ENCODE measurements around the gene ICA1. TPM values are rescaled to one million over a fixed set of nuclear protein-coding genes. Genes with fewer than 3 reads are reported as not detected.

ICA1 gene
- total and polyA plus RNA-seq, 2 experiments from 2014 or later: 22.2 to 60.7 TPM

- no peak for DNase-seq (ENCODE audit: low read depth in 1 of 2, low spot score in 1 of 2)
Measured at GRCh38 chr7:8236780-8237407, 25.1 kb downstream of the ICA1 start.

GRCh38 chr7:8232999-8233847 lies 28.7 kb downstream of the ICA1 start:
- Histone ChIP-seq H3K4me3 (no peak overlapping the region), H3K4me1 (ENCODE audit: low read depth) (peaks cover 21% of the 10 kb centered on the region), H3K36me3 (no peaks in the 10 kb centered on the region), H3K9me3 (ENCODE audit: low read depth) (no peaks in the 10 kb centered on the region), H3K27ac (peak overlapping the region; percentile 54), H3K27me3 (no peaks in the 10 kb centered on the region)
- no peak for TF ChIP-seq CTCF (IDR thresholded peaks at IDR 0.05; ENCODE audit: low read depth, low read length)
- DNase-seq (ENCODE audit: low read depth in 1 of 2, low spot score in 1 of 2): peak in 1 of 2 donors; percentile 68

More at GRCh38 chr7:8236780-8237407, 25.1 kb downstream of the ICA1 start:
- Histone ChIP-seq H3K36me3 (no peaks in the 10 kb centered on the region), H3K4me1 (ENCODE audit: low read depth) (peaks cover 17% of the 10 kb centered on the region), H3K4me3 (no peak overlapping the region), H3K27ac (no peak overlapping the region), H3K27me3 (no peaks in the 10 kb centered on the region), H3K9me3 (ENCODE audit: low read depth) (no peaks in the 10 kb centered on the region)
- TF ChIP-seq CTCF (IDR thresholded peaks at IDR 0.05; ENCODE audit: low read depth, low read length): no peak

- no peak for DNase-seq (ENCODE audit: low read depth in 1 of 2, low spot score in 1 of 2)
- Histone ChIP-seq H3K4me3 (no peak overlapping the region), H3K27me3 (no peaks in the 10 kb centered on the region), H3K4me1 (ENCODE audit: low read depth) (peaks cover 24% of the 10 kb centered on the region), H3K9me3 (ENCODE audit: low read depth) (no peaks in the 10 kb centered on the region), H3K27ac (no peak overlapping the region), H3K36me3 (no peaks in the 10 kb centered on the region)
- no peak for TF ChIP-seq CTCF (IDR thresholded peaks at IDR 0.05; ENCODE audit: low read depth, low read length)
Measured at GRCh38 chr7:8229927-8230326, 32.0 kb downstream of the ICA1 start.

GRCh38 chr7:8228766-8229674 lies 32.9 kb downstream of the ICA1 start:
- H3K27me3 ChIP-seq: no peaks in the 10 kb centered on the region
- no peak for TF ChIP-seq CTCF (IDR thresholded peaks at IDR 0.05; ENCODE audit: low read depth, low read length)
- DNase-seq (ENCODE audit: low read depth in 1 of 2, low spot score in 1 of 2): no peak
- no peaks in the 10 kb centered on the region for H3K9me3 ChIP-seq (ENCODE audit: low read depth)
- no peak overlapping the region for H3K27ac ChIP-seq
- no peak overlapping the region for H3K4me3 ChIP-seq
- peaks cover 24% of the 10 kb centered on the region for H3K4me1 ChIP-seq (ENCODE audit: low read depth)
- no peaks in the 10 kb centered on the region for H3K36me3 ChIP-seq

GRCh38 chr7:8228068-8228467 lies 33.9 kb downstream of the ICA1 start:
- Histone ChIP-seq H3K36me3 (no peaks in the 10 kb centered on the region), H3K27ac (no peak overlapping the region), H3K27me3 (no peaks in the 10 kb centered on the region), H3K4me1 (ENCODE audit: low read depth) (peaks cover 19% of the 10 kb centered on the region), H3K9me3 (ENCODE audit: low read depth) (no peaks in the 10 kb centered on the region), H3K4me3 (no peak overlapping the region)
- TF ChIP-seq CTCF (IDR thresholded peaks at IDR 0.05; ENCODE audit: low read depth, low read length): no peak
- no peak for DNase-seq (ENCODE audit: low read depth in 1 of 2, low spot score in 1 of 2)

Data from cardiac muscle cell (in vitro differentiated cells and primary cell).